ENCODE results near the gene TRIM60.

- no peak for TF ChIP-seq POLR2A (IDR thresholded peaks at IDR 0.05)
- TF ChIP-seq, protein P1, sequence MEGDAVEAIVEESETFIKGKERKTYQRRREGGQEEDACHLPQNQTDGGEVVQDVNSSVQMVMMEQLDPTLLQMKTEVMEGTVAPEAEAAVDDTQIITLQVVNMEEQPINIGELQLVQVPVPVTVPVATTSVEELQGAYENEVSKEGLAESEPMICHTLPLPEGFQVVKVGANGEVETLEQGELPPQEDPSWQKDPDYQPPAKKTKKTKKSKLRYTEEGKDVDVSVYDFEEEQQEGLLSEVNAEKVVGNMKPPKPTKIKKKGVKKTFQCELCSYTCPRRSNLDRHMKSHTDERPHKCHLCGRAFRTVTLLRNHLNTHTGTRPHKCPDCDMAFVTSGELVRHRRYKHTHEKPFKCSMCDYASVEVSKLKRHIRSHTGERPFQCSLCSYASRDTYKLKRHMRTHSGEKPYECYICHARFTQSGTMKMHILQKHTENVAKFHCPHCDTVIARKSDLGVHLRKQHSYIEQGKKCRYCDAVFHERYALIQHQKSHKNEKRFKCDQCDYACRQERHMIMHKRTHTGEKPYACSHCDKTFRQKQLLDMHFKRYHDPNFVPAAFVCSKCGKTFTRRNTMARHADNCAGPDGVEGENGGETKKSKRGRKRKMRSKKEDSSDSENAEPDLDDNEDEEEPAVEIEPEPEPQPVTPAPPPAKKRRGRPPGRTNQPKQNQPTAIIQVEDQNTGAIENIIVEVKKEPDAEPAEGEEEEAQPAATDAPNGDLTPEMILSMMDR (IDR thresholded peaks at IDR 0.05), result no peak
These were observed 42.3 kb upstream of the TRIM60 start for GRCh38 chr4:164989471-164989870.

Data from heart left ventricle (tissue), 13 donors.